GM20000 (cell line): Measurements from ENCODE around the gene DIAPH1.

Experiments
- DNase-seq: peaks from one replicate; pipeline ENCODE4 v3.0.0; 2012; ENCODE audit warnings: low spot score
- CTCF ChIP-seq: IDR thresholded peaks from 2 replicates; pipeline ENCODE4 v1.5.1; 2012; ENCODE audit warnings: mild to moderate bottlenecking, control low read depth; ENCODE audit errors: extremely low read depth, missing control alignments

The DIAPH1 gene

GRCh38 chr5:141492168-141492885 lies 126.5 kb downstream of the DIAPH1 start:
- TF ChIP-seq CTCF: no peak
- DNase-seq: peak; percentile 74

- TF ChIP-seq CTCF: no peak
- peak; percentile 31 for DNase-seq
Measured at GRCh38 chr5:141491323-141492167, 127.3 kb downstream of the DIAPH1 start.

GRCh38 chr5:141490771-141491170 lies 128.0 kb downstream of the DIAPH1 start:
- no peak for DNase-seq
- no peak for TF ChIP-seq CTCF

- TF ChIP-seq CTCF: no peak
- no peak for DNase-seq
Measured at GRCh38 chr5:141490271-141490670, 128.5 kb downstream of the DIAPH1 start.

- peak; percentile 9 for DNase-seq
- no peak for TF ChIP-seq CTCF
Measured at GRCh38 chr5:141489841-141490240, 129.0 kb downstream of the DIAPH1 start.

GRCh38 chr5:141488591-141489561 lies 129.9 kb downstream of the DIAPH1 start, which contains the start of gene PCDHGC5:
PCDHGC5 (plus strand) TSS chr5:141489081; CDS start chr5:141489241, 160 bp downstream.
- TF ChIP-seq CTCF: no peak
- peak; percentile 8 for DNase-seq
